Measurements from ENCODE around the gene AVEN.
"Not testable (repeated sequence)": the region's sequence is repeated elsewhere in the genome, so short reads cannot be mapped to it uniquely, and the experiment has no call there.

AVEN gene

DNA sequence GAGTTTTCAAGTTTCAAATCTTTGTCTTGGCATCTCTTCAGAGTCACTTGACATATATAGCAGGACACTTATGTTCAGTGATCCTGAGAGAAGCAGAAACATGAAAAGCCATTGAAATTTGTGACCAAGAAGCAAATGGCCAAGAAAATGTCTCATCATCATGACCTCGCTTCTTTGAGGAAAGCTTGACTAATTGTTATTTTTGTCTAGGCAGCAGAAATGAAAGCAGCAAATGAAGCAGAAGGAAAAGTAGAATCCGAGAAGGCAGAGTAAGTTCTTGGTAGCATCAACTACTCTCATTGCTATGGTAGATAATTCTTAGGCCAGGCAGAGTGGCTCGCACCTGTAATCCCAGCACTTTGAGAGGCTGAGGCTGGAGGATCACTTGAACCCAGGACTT is 198.4 kb downstream of the AVEN start:
- no peak for DNase-seq

DNA sequence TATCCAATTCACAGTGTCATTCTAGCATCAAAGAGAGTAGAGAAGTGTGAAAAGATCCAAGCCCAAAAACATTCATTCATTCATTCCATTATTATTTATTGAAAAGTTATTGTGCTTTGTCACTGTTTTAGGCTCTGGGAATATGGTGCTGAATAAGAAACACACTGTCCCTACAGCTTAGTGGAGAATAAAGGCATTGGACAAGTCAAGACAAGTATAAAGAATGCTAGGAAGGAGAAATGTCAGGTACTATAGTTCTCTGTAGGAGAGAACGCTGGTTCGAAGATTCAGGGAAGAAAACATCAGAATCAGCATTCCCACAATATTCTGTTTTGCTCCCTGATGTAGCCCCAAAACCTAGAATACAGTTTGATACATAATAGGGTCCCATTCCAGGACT is 199.5 kb downstream of the AVEN start:
- DNase-seq, result no peak

DNA sequence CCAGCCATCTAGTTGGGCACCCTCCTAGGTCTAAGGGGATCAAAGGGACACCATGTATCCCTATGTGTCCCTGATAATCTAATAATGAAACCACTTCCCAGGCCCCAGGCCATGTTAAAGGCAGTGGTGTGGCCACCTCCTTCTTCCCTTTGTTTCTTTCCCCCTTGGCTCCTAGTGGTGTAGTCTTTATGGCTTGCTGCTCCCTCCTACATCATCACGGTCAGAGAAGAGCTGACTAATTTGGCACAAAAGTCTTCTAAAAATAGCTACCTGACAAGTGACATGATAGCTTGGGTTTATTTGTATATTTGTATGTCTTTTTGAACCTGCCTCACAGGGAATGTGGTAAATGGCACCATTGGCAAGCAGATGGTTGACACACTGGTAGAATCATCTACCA is 201.7 kb downstream of the AVEN start:
- DNase-seq, result no peak

DNA sequence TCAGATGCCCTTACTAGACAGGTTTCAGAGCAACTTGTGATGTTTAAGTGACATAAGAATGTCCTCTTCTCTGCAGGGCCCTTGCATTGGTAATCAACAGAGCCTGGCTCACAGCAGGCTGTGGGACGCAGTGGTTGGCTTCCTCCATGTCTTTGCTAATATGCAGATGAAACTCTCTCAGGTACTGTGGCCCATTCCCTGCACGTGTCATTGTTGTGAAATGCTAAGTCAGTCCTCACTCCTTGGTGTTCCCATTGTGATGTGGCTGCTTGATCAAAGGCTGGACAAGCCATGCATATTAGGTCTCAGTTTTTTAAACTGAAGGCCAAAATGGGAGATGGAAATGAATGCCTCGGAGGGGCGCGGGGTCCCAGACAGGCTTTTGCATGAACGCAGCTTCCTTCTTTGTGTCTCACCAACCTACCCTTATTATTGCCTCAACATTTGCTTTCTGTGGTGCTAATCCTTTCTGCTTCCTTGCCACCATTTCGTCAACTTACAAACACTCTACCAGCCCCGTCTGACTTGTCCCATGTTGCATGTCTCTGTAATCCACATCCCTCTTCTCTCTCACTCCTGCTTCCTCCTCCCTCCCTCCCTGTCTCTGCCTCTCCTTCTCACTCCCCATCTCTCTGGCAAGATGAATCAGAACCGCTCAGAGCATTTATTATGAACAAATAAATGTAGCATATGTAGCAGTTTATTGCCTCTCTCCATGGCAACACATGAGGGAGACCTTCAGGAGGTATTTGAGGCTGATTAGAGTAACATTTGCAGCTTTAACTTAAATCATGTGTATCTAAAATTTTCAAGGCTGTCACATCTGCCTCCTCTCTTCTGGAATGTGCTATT is 203.9 kb downstream of the AVEN start:
- DNase-seq, result no peak

DNA sequence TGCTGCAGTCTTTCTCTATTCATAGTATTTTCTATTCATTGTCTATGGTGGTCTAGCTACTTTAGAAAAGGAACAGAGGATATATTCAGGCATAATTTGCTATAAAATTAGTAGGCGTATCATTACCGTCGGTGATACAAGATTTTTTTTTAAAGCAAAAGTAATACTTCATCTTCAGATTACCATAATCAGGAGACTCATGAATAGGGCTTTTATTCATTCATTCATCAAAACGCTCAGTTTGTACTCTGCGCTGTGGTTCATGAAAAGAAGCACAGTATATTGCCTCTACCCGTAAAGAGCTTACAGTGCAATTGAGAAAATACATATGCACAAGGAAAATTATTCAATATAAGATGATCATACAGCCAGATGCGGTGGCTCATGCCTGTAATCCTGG is 207.4 kb downstream of the AVEN start:
- DNase-seq, result no peak

DNA sequence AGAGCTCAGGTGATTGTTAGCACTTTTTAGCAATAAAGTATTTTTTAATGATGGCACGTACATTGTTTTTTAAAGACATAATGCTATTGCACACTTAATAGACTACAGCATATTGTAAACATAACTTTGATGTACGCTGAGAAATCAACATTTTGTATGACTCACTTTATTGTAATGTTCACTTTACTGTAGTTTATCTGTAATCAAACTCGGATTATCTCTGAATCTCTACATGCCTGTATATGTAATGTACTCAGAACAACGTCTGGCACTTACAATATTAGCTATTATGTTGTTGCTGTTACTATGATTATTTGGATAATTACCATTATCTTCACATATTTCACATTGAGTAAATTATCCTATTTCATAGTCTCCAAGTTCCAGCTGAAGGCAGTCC is 208.7 kb downstream of the AVEN start:
- no peak for DNase-seq

DNA sequence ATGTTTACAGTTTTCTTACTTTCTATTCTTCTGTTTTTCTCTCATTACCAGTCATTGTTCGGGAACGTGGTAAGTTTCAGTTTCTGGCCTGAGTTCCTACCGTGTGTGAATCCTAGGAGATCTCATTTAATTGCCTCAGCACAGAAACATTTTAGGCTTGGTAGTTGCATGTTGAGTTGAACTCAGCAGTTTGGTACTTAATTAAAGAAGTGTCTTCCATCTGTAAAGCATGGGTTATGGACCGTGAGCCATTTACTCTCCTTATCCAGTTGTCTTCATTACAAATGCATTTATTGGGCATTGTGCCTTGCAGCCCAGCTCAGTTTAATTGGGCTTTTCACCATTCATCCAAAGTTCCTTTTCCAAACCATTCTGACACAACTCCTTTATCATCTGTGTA is 212.8 kb downstream of the AVEN start:
- no peak for DNase-seq

DNA sequence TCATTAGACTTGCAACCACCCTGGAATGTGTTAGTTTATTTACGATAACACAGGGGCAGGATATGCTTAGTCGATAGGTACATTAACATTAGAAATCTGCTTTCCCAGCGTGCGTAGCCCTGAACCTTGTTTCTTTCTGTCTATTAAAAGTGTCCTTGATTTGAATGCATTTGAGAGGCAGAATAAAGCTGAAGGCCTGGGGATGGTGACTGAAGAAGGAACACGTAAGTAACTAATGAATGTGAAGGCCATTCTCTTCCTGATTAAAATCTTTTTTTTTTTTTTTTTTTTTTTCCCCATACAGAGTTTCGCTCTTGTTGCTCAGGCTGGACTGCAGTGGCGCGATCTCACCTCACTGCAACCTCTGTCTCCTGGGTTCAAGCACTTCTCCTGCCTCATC is 213.6 kb downstream of the AVEN start:
- no peak for DNase-seq

DNA sequence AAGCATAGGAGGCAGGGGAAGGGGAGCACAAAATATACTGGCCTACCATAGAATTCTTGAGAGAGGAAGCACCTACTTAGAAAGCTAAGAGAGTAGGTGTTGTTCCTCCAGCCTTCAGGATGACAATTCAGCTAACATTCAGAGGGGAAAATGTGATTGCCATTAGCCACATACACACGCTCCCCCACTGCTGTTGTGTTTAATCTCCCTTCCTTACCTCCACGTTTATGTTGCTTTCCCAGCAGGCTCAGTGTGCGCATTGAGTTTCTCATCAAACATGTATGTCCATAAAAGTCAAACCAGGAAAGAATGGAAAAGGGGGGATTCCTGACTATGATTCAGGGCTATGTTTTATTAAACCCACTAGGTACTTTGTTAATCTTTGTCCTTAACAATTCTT is 215.9 kb downstream of the AVEN start:
- DNase-seq, result no peak

DNA sequence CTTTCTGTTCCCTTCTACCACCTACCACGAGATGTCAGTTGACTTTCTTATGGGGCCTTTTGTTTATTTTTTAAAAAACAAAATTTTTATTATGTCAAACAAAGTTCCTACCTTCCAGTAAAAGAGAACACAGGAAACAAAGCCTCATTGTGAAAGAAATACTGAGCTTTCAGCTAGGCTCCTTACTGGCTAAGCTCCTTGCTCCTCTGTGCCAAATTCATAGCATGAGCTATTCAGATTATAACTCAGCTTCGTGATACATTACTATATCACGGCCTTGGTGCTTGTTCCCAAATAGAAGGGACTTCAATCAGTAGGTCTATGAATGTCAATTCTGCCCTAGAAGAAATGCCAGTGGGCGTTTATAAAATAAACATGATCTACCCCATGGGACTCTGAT is 216.5 kb downstream of the AVEN start:
- no peak for DNase-seq

DNA sequence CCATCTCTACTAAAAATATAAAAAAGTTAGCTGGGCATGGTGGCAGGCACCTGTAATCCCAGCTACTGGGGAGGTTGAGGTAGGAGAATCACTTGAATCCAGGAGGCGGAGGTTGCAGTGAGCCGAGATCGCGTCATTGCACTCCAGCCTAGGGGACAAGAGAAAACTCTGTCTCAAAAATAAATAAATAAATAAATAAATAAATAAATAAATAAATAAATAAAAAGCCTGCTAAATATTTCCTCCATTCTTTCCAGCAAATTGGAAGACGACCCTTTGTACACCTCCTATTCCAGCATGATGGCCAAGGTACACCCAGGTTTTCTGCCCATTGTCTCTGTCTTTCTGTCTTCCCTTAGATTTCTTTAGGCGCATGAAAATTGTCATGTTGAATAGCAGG is 219.5 kb downstream of the AVEN start:
- DNase-seq, result not testable (repeated sequence)
